Common myeloid progenitor, CD34-positive (primary cell): ENCODE results near the gene TELO2.

Experiments
- CTCF ChIA-PET: fragments of 350-600 bp; sonication (Branson Sonifier 250); formaldehyde crosslinking; loops from one replicate; lab custom pipeline; 2021; ENCODE audit warnings: antibody characterized with exemption; lab: Charles Lee
- POLR2A ChIA-PET: fragments of 350-600 bp; sonication (Branson Sonifier 250); formaldehyde crosslinking; loops from one replicate; lab custom pipeline; 2021; ENCODE audit warnings: antibody characterized with exemption; lab: Charles Lee
- DNase-seq, 3 donors: peaks; one replicate each; pipeline versions ENCODE4 v3.0.0 to v3.0.0-alpha.2; 2013
- H3K27ac ChIP-seq, 2 experiments: 1 replicate in 1 of 2; 2 replicates in 1 of 2; pipeline ENCODE4 v1.7.0; 2013; ENCODE audit warnings: inconsistent platforms in 2 of 2, low read length in 2 of 2, mild to moderate bottlenecking in 2 of 2, low read depth in 1 of 2, moderate library complexity in 1 of 2; ENCODE audit not compliant: severe bottlenecking in 2 of 2, insufficient read depth in 1 of 2, poor library complexity in 1 of 2
- H3K27me3 ChIP-seq, 5 experiments: replicated peaks in 2 of 5; 1 replicate in 3 of 5; 2 replicates in 2 of 5; pipeline versions ENCODE4 v1.6.1 to v1.7.0; 2013; ENCODE audit warnings: low read length in 4 of 5, mild to moderate bottlenecking in 2 of 5, moderate library complexity in 2 of 5, inconsistent platforms in 1 of 5; ENCODE audit not compliant: insufficient read depth in 5 of 5, control insufficient read depth in 4 of 5
- H3K36me3 ChIP-seq, 4 experiments: 1 replicate in 2 of 4; 2 replicates in 2 of 4; pipeline versions ENCODE4 v1.6.1 to v1.7.0; 2013; ENCODE audit warnings: low read length in 3 of 4, control low read depth in 1 of 4, mild to moderate bottlenecking in 1 of 4; ENCODE audit not compliant: control insufficient read depth in 4 of 4, insufficient read depth in 4 of 4
- H3K4me1 ChIP-seq, 4 experiments: 1 replicate in 3 of 4; 2 replicates in 1 of 4; pipeline versions ENCODE4 v1.6.1 to v1.7.1; 2013; ENCODE audit warnings: low read length in 3 of 4, mild to moderate bottlenecking in 3 of 4, control low read depth in 1 of 4, inconsistent platforms in 1 of 4, moderate library complexity in 1 of 4; ENCODE audit not compliant: control insufficient read depth in 4 of 4, insufficient read depth in 4 of 4; ENCODE audit errors: control extremely low read depth in 1 of 4
- H3K4me3 ChIP-seq, 7 experiments: 1 replicate in 4 of 7; 2 replicates in 3 of 7; pipeline versions ENCODE4 v1.5.1 to v1.7.0; 2013; ENCODE audit warnings: mild to moderate bottlenecking in 7 of 7, low read length in 6 of 7, moderate library complexity in 6 of 7, inconsistent platforms in 2 of 7, low read depth in 2 of 7, control low read depth in 1 of 7; ENCODE audit not compliant: insufficient read depth in 4 of 7, control insufficient read depth in 1 of 7; ENCODE audit errors: extremely low read depth in 1 of 7
- H3K9me3 ChIP-seq, 5 experiments: 1 replicate in 4 of 5; 2 replicates in 1 of 5; pipeline versions ENCODE4 v1.6.1 to v1.7.1; 2013; ENCODE audit warnings: low read length in 4 of 5, mild to moderate bottlenecking in 2 of 5, inconsistent platforms in 1 of 5, low read depth in 1 of 5, moderate library complexity in 1 of 5; ENCODE audit not compliant: control insufficient read depth in 4 of 5, insufficient read depth in 2 of 5; ENCODE audit errors: control extremely low read depth in 1 of 5
- WGBS: methylation state at CpG from one replicate; pipeline ENCODE4 v1.1.5; 2013; ENCODE audit not compliant: insufficient coverage; 5-methylcytosine and 5-hydroxymethylcytosine counted together

The TELO2 gene

GRCh38 chr16:1457489-1458245, 35.5 kb upstream of the TELO2 start:
- Histone ChIP-seq H3K4me1 (peaks cover 0 to 35% (median 17%) of the 10 kb centered on the region in 4 experiments), H3K4me3 (peak overlapping the region in 3 of 7 experiments; percentile 36 to 52 (median 46)), H3K9me3 (no peaks in the 10 kb centered on the region), H3K27me3 (no peaks in the 10 kb centered on the region), H3K36me3 (peaks cover 13 to 77% (median 38%) of the 10 kb centered on the region in 4 experiments), H3K27ac (no peak overlapping the region)
- ChIA-PET CTCF (no interaction called here), POLR2A (no interaction called here)
- WGBS = 38% methylated on average over 32 of the region's 42 CpGs
- peak; percentile 55 to 84 (median 66) for DNase-seq

GRCh38 chr16:1458336-1458976, 34.7 kb upstream of the TELO2 start:
- Histone ChIP-seq H3K27ac (no peak overlapping the region), H3K4me3 (peak overlapping the region in 1 of 7 experiments; percentile 1), H3K36me3 (peaks cover 13 to 80% (median 38%) of the 10 kb centered on the region in 4 experiments), H3K9me3 (no peaks in the 10 kb centered on the region), H3K27me3 (no peaks in the 10 kb centered on the region), H3K4me1 (peaks cover 0 to 35% (median 17%) of the 10 kb centered on the region in 4 experiments)
- DNase-seq = peak; percentile 54 to 83 (median 66)
- CTCF ChIA-PET = interaction anchor here (1.5 kb wide), 1 partner anchor 17 kb away, joined by 3 read pairs; no protein-coding TSS in a partner anchor
- POLR2A ChIA-PET = interaction anchor here (0.6 kb wide), 1 partner anchor 452 kb away, joined by 3 read pairs; no protein-coding TSS in a partner anchor
- 97% methylated on average over 25 of the region's 26 CpGs for WGBS

GRCh38 chr16:1458977-1459341, 34.2 kb upstream of the TELO2 start:
- peak; percentile 42 to 82 (median 71) for DNase-seq
- Histone ChIP-seq H3K36me3 (peaks cover 8 to 78% (median 36%) of the 10 kb centered on the region in 4 experiments), H3K4me1 (peaks cover 0 to 31% (median 17%) of the 10 kb centered on the region in 4 experiments), H3K9me3 (no peaks in the 10 kb centered on the region), H3K27me3 (no peaks in the 10 kb centered on the region), H3K4me3 (no peak overlapping the region), H3K27ac (no peak overlapping the region)
- POLR2A ChIA-PET = interaction anchor here (0.6 kb wide), 2 partner anchors 241 to 452 kb away, joined by 3 to 4 read pairs; no protein-coding TSS in a partner anchor
- CTCF ChIA-PET = interaction anchor here (1.5 kb wide), 1 partner anchor 18 kb away, joined by 3 read pairs; no protein-coding TSS in a partner anchor
- WGBS = 20% methylated on average over 14 of the region's 14 CpGs

GRCh38 chr16:1459967-1460366, 33.2 kb upstream of the TELO2 start:
- CTCF ChIA-PET = no interaction called here
- peaks cover 0 to 31% (median 14%) of the 10 kb centered on the region in 4 experiments for H3K4me1 ChIP-seq
- H3K4me3 ChIP-seq = no peak overlapping the region
- H3K27ac ChIP-seq = no peak overlapping the region
- no peak for DNase-seq
- no peaks in the 10 kb centered on the region for H3K27me3 ChIP-seq
- POLR2A ChIA-PET = no interaction called here
- no peaks in the 10 kb centered on the region for H3K9me3 ChIP-seq
- H3K36me3 ChIP-seq = peaks cover 8 to 78% (median 35%) of the 10 kb centered on the region in 4 experiments
- 97% methylated on average over 3 of the region's 10 CpGs for WGBS

- WGBS = 98% methylated on average over 30 of the region's 30 CpGs
- POLR2A ChIA-PET = interaction anchor here (0.9 kb wide), 1 partner anchor 11 kb away, joined by 3 read pairs; no protein-coding TSS in a partner anchor
- CTCF ChIA-PET = interaction anchor here (1.0 kb wide), 1 partner anchor 30 kb away, joined by 3 read pairs; the partner anchor contains the start of gene PERCC1
- DNase-seq = no peak
- Histone ChIP-seq H3K36me3 (peaks cover 10 to 72% (median 32%) of the 10 kb centered on the region in 4 experiments), H3K27me3 (no peaks in the 10 kb centered on the region), H3K9me3 (no peaks in the 10 kb centered on the region), H3K4me1 (peaks cover 0 to 31% (median 14%) of the 10 kb centered on the region in 4 experiments), H3K27ac (no peak overlapping the region), H3K4me3 (no peak overlapping the region)
These were observed 32.5 kb upstream of the TELO2 start for GRCh38 chr16:1460602-1461138.

- ChIA-PET CTCF (interaction anchor here (0.8 to 1.0 kb wide), 2 partner anchors 14 to 31 kb away, joined by 3 read pairs; partner anchors contain the start of gene PERCC1), POLR2A (interaction anchor here (0.9 kb wide), 1 partner anchor 11 kb away, joined by 3 read pairs; no protein-coding TSS in a partner anchor)
- Histone ChIP-seq H3K27ac (no peak overlapping the region), H3K36me3 (peaks cover 9 to 68% (median 33%) of the 10 kb centered on the region in 4 experiments), H3K4me3 (no peak overlapping the region), H3K27me3 (no peaks in the 10 kb centered on the region), H3K9me3 (no peaks in the 10 kb centered on the region), H3K4me1 (peaks cover 0 to 31% (median 12%) of the 10 kb centered on the region in 4 experiments)
- WGBS = 94% methylated on average over 19 of the region's 24 CpGs
- DNase-seq = no peak
These were observed 32.0 kb upstream of the TELO2 start for GRCh38 chr16:1461146-1461545.
